RWPE2 (cell line): ENCODE measurements around the gene PLEKHG4B.
A peak's percentile ranks its signal among the peaks of the same experiment; 100 is the strongest.

Experiments used
- ATAC-seq: fragments of 200-7000 bp; cut with Tn5 transposase; 3 replicates; pipeline ENCODE4 v1.9.1; 2021; ENCODE audit warnings: low read depth
- DNase-seq: peaks from one replicate; pipeline ENCODE4 v3.0.0-alpha.2; 2020; ENCODE audit warnings: low spot score
- H3K27ac ChIP-seq: fragments of 450-650 bp; 2 replicates; pipeline ENCODE4 v1.5.1; 2017; ENCODE audit warnings: mild to moderate bottlenecking; ENCODE audit not compliant: poor library complexity, severe bottlenecking
- H3K27me3 ChIP-seq: fragments of 250-450 bp; sonication (Bioruptor Pico); 2 replicates; pipeline ENCODE4 v1.5.1; 2021; ENCODE audit warnings: mild to moderate bottlenecking, moderate library complexity; ENCODE audit not compliant: insufficient read depth, poor library complexity, severe bottlenecking
- H3K36me3 ChIP-seq: fragments of 250-450 bp; sonication (Bioruptor Pico); 2 replicates; pipeline ENCODE4 v1.5.1; 2020; ENCODE audit warnings: low read depth, mild to moderate bottlenecking, moderate library complexity
- H3K4me1 ChIP-seq: fragments of 250-450 bp; sonication (Bioruptor Pico); 2 replicates; pipeline ENCODE4 v1.5.1; 2021; ENCODE audit warnings: mild to moderate bottlenecking, moderate library complexity; ENCODE audit not compliant: insufficient read depth, poor library complexity, severe bottlenecking
- H3K4me3 ChIP-seq: fragments of 250-450 bp; sonication (Bioruptor Pico); 2 replicates; pipeline ENCODE4 v1.5.1; 2021; ENCODE audit warnings: mild to moderate bottlenecking, moderate library complexity; ENCODE audit not compliant: severe bottlenecking
- H3K9me3 ChIP-seq: fragments of 250-450 bp; sonication (Bioruptor Pico); 2 replicates; pipeline ENCODE4 v1.5.1; 2021; ENCODE audit warnings: mild to moderate bottlenecking, moderate library complexity; ENCODE audit not compliant: severe bottlenecking
- TF ChIP-seq, protein P1 (sequence below): fragments of 450-650 bp; IDR thresholded peaks from one replicate; pipeline ENCODE4 v1.5.1; 2017; ENCODE audit warnings: mild to moderate bottlenecking, moderate library complexity; ENCODE audit not compliant: poor library complexity, severe bottlenecking

The PLEKHG4B gene

DNA sequence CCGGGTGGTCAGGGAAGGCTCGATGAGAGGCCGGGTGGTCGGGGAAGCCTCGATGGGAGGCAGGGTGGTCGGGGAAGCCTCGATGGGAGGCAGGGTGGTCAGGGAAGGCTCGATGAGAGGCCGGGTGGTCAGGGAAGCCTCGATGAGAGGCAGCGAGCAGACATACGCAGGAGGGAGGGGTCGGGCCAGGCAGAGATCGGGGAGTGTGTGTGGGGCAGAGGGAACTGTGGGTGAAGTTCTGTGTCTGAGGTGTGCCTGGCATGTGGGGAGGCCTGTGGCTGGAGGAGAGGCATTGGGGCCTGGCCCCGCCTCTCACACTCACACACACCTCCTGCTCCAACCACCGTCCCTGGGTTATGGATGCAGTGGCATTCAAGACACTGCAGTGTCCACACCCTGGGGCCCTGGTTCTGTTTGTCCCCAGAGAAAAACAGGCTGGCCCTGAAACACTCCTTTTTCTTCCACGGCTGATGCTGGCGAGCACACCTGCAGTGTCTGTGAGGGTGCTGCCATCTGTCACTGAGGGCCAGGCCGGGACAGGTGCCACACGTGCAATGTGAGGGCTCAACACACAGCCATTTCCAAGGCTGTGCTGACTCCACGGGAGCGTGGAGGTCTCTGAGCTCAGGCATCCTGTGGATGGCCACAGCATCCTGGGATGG is 6.5 kb upstream of the PLEKHG4B start:
- DNase-seq (no peak), ATAC-seq (no peak)
- TF ChIP-seq, protein P1, sequence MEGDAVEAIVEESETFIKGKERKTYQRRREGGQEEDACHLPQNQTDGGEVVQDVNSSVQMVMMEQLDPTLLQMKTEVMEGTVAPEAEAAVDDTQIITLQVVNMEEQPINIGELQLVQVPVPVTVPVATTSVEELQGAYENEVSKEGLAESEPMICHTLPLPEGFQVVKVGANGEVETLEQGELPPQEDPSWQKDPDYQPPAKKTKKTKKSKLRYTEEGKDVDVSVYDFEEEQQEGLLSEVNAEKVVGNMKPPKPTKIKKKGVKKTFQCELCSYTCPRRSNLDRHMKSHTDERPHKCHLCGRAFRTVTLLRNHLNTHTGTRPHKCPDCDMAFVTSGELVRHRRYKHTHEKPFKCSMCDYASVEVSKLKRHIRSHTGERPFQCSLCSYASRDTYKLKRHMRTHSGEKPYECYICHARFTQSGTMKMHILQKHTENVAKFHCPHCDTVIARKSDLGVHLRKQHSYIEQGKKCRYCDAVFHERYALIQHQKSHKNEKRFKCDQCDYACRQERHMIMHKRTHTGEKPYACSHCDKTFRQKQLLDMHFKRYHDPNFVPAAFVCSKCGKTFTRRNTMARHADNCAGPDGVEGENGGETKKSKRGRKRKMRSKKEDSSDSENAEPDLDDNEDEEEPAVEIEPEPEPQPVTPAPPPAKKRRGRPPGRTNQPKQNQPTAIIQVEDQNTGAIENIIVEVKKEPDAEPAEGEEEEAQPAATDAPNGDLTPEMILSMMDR: no peak
- H3K9me3 ChIP-seq: no peaks in the 10 kb centered on the region
- H3K4me1 ChIP-seq: no peaks in the 10 kb centered on the region
- H3K36me3 ChIP-seq: no peaks in the 10 kb centered on the region
- H3K4me3 ChIP-seq: no peak overlapping the region
- H3K27me3 ChIP-seq: peaks cover 46% of the 10 kb centered on the region
- H3K27ac ChIP-seq: no peak overlapping the region

DNA sequence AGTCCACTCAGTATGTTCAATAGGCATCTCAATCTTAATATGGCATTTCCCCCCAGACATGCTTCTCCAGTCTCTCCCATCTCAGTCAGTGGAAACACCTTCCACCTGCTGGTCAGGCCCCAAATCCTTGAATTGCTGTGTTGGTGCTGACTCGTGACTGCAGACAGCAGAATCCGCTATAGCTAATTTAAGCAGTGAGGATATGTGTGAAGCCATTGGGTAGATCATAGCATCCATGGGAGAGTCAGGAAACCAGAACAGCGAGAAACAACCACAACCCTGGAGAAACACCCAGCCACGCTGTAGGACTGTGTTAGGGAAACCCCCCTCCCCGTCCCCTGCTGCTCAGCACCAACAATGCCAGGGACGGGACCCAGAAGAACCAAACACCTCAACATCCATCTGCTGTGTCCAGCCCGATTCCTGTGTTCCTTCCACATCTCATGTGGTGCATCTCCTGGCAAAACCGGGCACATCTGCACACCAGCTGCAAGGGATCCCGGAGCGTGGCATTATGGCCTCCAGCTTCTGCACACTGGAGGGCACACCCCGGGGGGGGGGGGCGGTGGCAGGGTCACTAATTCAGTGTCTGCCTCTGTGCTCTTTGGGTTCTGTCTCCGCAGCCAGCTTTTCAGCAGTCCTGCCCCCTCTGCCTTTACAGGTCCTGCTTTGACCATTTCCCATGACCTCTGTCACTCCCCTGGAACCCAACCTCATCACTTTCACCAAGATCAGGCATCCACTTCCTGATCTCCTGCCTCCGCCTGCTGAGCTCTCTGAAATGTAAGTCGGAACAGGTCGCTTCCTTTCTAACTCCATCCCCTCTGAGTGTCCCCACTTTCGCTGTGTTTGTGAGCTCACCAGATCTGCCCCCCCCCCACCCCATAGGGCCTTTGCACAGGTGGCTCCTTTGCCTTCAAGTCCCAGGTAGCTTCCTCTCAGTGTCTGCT is 2.4 kb upstream of the PLEKHG4B start:
- Histone ChIP-seq H3K9me3 (no peaks in the 10 kb centered on the region), H3K27me3 (peaks cover 63% of the 10 kb centered on the region), H3K4me1 (no peaks in the 10 kb centered on the region), H3K36me3 (no peaks in the 10 kb centered on the region), H3K27ac (no peak overlapping the region), H3K4me3 (no peak overlapping the region)
- DNase-seq: no peak
- TF ChIP-seq, protein P1: no peak
- no peak for ATAC-seq

DNA sequence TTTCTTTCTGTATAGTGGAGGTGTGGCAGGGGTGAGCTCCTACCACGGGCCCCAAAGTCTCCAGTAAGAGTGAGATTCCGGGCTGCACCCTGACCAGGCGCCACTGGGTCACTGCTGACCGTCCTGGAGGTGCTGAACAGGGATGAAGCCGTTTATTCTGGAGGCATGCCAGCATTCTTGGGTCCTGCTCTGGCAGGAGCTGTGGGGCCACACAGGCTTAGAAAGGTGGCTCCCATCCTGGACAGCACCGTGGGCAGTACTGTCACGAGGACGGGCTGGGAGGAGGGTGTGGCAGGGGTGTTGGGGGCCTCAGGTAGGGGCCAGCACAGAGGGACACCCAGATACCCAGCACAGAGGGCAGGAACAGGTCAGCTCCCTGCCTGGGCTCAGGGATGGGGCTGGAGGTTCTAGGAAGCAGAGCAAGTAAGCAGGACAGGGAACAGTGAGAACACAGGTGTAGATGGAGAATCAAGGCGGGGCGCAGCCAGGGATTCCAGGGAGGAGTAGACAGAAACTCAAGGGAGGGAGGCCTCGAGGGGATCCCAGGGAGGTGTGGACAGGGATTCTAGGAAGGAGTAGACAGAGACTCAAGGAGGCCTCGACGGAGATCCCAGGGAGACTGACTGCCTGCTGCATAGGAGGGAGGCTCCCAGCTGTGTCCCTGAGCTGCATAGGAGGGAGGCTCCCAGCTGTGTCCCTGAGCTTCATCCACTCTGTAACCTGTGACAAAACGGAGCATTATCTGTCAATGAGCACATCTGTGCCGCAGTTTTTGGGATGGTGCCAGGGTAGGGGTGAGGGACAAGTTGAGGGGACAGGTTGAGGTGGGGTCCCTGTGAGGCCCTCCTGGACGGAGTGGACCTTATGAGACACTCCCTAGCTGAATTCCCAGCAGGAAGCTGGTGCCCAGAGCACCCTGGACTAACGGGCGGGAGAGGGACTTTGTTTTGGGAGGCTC is 1.1 kb upstream of the PLEKHG4B start:
- TF ChIP-seq, protein P1: no peak
- Histone ChIP-seq H3K4me3 (peak overlapping the region; percentile 43), H3K36me3 (no peaks in the 10 kb centered on the region), H3K4me1 (no peaks in the 10 kb centered on the region), H3K27ac (no peak overlapping the region), H3K9me3 (no peaks in the 10 kb centered on the region), H3K27me3 (peaks cover 71% of the 10 kb centered on the region)
- DNase-seq (peak; percentile 67), ATAC-seq (peak; percentile 23)

DNA sequence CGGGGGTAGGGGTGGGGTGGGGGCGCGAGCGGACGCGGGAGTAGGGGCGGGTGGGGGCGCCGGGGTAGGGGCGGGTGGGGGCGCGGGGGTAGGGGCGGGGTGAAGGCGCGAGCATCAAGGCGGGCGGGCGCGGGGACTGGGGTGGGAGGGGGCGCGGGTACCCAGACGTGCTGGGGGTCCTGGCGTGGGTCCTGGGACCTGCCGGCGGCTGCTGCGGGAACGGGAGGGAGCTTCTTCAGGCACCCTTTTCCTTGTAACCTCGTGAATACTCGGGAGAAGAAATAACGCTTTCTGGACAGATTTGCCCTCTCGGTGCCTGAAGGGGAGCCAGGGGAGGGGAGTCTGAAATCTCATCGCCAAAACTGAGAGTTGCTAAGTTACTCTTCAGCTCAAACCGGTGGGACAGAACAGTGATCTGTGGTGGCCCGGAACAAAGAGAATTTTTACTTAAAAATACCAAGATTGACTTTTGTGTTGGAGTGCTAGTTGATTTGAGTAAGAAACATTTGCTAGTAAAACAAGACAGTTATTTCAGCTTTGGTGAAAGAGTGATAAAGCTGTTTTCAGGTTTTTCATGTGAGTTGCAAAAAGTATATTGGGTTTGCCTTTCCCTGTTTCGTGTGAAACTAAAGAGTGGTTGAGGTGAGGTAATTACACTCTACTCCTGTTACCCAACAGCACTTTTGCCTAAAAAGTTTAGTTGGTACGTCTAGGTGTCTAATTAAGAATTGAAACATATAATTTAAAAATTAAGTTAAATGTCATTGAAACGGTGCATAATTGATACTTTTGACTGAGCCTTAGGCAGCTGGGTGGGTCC is 643 bp downstream of the PLEKHG4B start:
- Histone ChIP-seq H3K4me3 (no peak overlapping the region), H3K9me3 (no peaks in the 10 kb centered on the region), H3K4me1 (no peaks in the 10 kb centered on the region), H3K27me3 (peaks cover 64% of the 10 kb centered on the region), H3K36me3 (no peaks in the 10 kb centered on the region), H3K27ac (no peak overlapping the region)
- TF ChIP-seq, protein P1: no peak
- DNase-seq (no peak), ATAC-seq (no peak)
